Osteoblast (primary cell): ENCODE measurements around the gene SCN7A. TPM values are rescaled to one million over a fixed set of nuclear protein-coding genes. Genes with fewer than 3 reads are reported as not detected.
"Not testable (repeated sequence)": the region's sequence is repeated elsewhere in the genome, so short reads cannot be mapped to it uniquely, and the experiment has no call there.

Source experiments
- DNase-seq: peaks from one replicate; pipeline ENCODE4 v3.0.0; 2011; ENCODE audit warnings: low spot score, mixed read lengths; ENCODE audit not compliant: insufficient read length; ENCODE audit errors: missing footprints
- H2AFZ ChIP-seq: 2 replicates; pipeline ENCODE4 v1.6.0; 2011; ENCODE audit warnings: mild to moderate bottlenecking, low read length
- H3K27ac ChIP-seq: 2 replicates; pipeline ENCODE4 v1.5.1; 2011; ENCODE audit warnings: mild to moderate bottlenecking, low read depth, low read length, moderate library complexity
- H3K27me3 ChIP-seq: 2 replicates; pipeline ENCODE4 v1.6.0; 2012; ENCODE audit warnings: mild to moderate bottlenecking, control low read depth, inconsistent platforms, low read length, moderate library complexity; ENCODE audit not compliant: insufficient read depth
- H3K36me3 ChIP-seq: 2 replicates; pipeline ENCODE4 v1.5.1; 2011; ENCODE audit warnings: mild to moderate bottlenecking, low read length, control low read depth, moderate library complexity; ENCODE audit not compliant: insufficient read depth
- H3K4me1 ChIP-seq: 2 replicates; pipeline ENCODE4 v1.5.1; 2011; ENCODE audit warnings: mild to moderate bottlenecking, low read length, control low read depth, moderate library complexity; ENCODE audit not compliant: insufficient read depth
- H3K4me2 ChIP-seq: 2 replicates; pipeline ENCODE4 v1.6.0; 2011; ENCODE audit warnings: mild to moderate bottlenecking, low read length; ENCODE audit not compliant: insufficient read depth
- H3K4me3 ChIP-seq: fragments of 200-600 bp; sonication (generic); 3 replicates; pipeline ENCODE4 v1.5.1; 2012; ENCODE audit warnings: mild to moderate bottlenecking, low read length, inconsistent platforms; ENCODE audit not compliant: insufficient read depth
- H3K79me2 ChIP-seq: 2 replicates; pipeline ENCODE4 v1.6.0; 2012; ENCODE audit warnings: mild to moderate bottlenecking, low read length, control low read depth, inconsistent platforms; ENCODE audit not compliant: insufficient read depth
- H3K9me3 ChIP-seq: 2 replicates; pipeline ENCODE4 v1.5.1; 2011; ENCODE audit warnings: low read depth, low read length, control low read depth
- H4K20me1 ChIP-seq: 2 replicates; pipeline ENCODE4 v1.6.0; 2012; ENCODE audit warnings: mild to moderate bottlenecking, low read length, control low read depth; ENCODE audit not compliant: insufficient read depth
- CTCF ChIP-seq: IDR thresholded peaks from 2 replicates; pipeline ENCODE4 v1.5.1; 2011; ENCODE audit warnings: mild to moderate bottlenecking, low read depth, low read length, moderate library complexity; ENCODE audit errors: extremely low read depth
- total RNA-seq: library from RNA; depleted of rRNA; stranded (reverse); fragments of >200 nt; gene quantifications from 2 replicates; pipeline ENCODE4 v1.2.3, GENCODE V29; 2012

Gene SCN7A
- total RNA-seq, 1 donor: not detected

DNA sequence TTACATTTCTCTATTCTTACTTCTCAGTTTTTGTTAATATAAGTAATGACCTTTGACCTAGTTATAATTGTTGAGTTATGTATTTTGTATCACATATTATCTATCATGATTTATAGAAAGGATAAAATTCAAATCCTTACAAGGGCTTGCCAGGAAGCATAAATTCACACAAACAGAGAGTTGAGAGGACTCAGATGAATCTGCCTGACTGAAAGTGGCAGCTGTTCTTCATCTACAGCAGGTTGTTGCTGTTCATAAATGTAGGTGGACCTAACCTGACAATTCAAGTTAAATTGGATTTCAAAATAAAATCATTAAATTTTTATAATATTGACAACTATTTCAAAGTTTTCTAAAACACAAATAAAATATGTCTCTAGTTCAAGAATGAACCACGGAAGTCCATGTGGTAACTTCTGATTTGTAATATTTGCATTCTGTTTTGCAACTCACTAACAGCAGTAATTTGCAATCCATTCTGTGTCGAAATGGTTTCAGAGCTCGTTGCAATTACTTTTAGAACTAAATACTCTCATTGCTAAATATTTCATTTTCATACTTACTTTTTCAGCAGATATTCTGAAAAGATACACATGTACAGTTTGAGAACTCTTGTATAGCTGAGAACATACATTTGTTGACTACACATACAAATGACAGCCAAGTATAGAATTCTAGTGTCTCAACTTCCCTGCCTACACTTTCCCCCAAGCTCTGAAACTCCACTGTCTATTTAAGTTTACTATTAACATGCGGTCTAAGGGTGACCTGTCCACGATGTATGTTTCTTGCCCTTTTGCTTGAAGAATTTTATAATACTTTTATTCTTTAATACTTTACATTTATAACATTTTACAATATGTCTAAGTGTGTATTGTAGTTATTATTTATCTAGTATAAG lies 25.7 kb downstream of the SCN7A start:
- no peak overlapping the region for H2AFZ ChIP-seq
- H3K4me2 ChIP-seq: no peak overlapping the region
- H3K27me3 ChIP-seq: no peaks in the 10 kb centered on the region
- H4K20me1 ChIP-seq: no peaks in the 10 kb centered on the region
- H3K36me3 ChIP-seq: no peaks in the 10 kb centered on the region
- no peaks in the 10 kb centered on the region for H3K4me1 ChIP-seq
- no peak overlapping the region for H3K4me3 ChIP-seq
- DNase-seq: no peak
- no peaks in the 10 kb centered on the region for H3K9me3 ChIP-seq
- TF ChIP-seq CTCF: no peak
- no peaks in the 10 kb centered on the region for H3K79me2 ChIP-seq
- no peak overlapping the region for H3K27ac ChIP-seq

GRCh38 chr2:166464187-166464586 lies 29.9 kb downstream of the SCN7A start:
- H3K27me3 ChIP-seq: no peaks in the 10 kb centered on the region
- no peak overlapping the region for H3K27ac ChIP-seq
- no peak overlapping the region for H3K4me3 ChIP-seq
- no peak overlapping the region for H3K4me2 ChIP-seq
- no peaks in the 10 kb centered on the region for H4K20me1 ChIP-seq
- TF ChIP-seq CTCF: no peak
- no peaks in the 10 kb centered on the region for H3K79me2 ChIP-seq
- H3K9me3 ChIP-seq: no peaks in the 10 kb centered on the region
- H3K36me3 ChIP-seq: no peaks in the 10 kb centered on the region
- no peak overlapping the region for H2AFZ ChIP-seq
- DNase-seq: no peak
- no peaks in the 10 kb centered on the region for H3K4me1 ChIP-seq

DNA sequence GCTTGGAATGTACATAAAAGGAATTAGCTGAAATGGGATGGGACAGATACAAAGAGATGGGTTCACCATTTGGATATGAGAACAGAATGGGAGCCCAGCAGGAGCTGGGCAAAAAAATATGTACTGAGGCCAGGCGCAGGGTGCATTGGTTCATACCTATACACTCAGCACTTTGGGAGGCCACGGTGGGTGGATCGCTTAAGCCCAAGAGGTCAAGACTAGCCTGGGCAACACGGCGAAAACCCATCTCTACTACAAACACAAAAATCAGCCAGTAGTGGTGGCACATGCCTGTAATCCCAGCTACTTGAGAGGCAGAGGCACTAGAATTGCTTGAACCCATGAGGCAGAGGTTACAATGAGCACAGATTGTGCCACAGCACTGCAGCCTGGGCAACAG lies 30.4 kb downstream of the SCN7A start:
- no peak for TF ChIP-seq CTCF
- H3K4me2 ChIP-seq: no peak overlapping the region
- no peak overlapping the region for H3K27ac ChIP-seq

GRCh38 chr2:166458674-166459073 lies 35.4 kb downstream of the SCN7A start:
- no peaks in the 10 kb centered on the region for H3K9me3 ChIP-seq
- H3K27me3 ChIP-seq: no peaks in the 10 kb centered on the region
- H2AFZ ChIP-seq: no peak overlapping the region
- H3K79me2 ChIP-seq: no peaks in the 10 kb centered on the region
- H3K4me1 ChIP-seq: no peaks in the 10 kb centered on the region
- no peaks in the 10 kb centered on the region for H3K36me3 ChIP-seq
- no peak overlapping the region for H3K27ac ChIP-seq
- DNase-seq: no peak
- H3K4me2 ChIP-seq: no peak overlapping the region
- no peaks in the 10 kb centered on the region for H4K20me1 ChIP-seq
- TF ChIP-seq CTCF: no peak
- H3K4me3 ChIP-seq: no peak overlapping the region

More for the DNA sequence above, 30.4 kb downstream of the SCN7A start:
- Histone ChIP-seq H3K27me3 (no peaks in the 10 kb centered on the region), H3K4me1 (no peaks in the 10 kb centered on the region), H4K20me1 (no peaks in the 10 kb centered on the region), H2AFZ (no peak overlapping the region), H3K4me3 (no peak overlapping the region), H3K9me3 (no peaks in the 10 kb centered on the region), H3K36me3 (no peaks in the 10 kb centered on the region), H3K79me2 (no peaks in the 10 kb centered on the region)
- no peak for DNase-seq

DNA sequence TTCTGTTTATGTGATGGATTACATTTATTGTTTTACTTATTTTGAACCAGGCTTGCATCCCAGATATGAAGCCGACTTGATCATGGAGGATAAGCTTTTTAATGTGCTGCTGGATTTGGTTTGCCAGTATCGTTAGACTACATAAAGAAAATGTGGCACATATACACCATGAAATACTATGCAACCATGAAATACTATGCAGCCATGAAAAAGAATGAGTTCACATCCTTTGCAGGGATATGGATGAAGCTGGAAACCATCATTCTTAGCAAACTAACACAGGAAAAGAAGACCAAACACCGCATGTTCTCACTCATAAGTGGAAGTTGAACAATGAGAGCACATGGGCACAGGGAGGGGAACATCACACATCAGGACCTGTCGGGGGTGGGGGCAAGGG lies 38.2 kb downstream of the SCN7A start:
- not testable (repeated sequence) for H3K79me2 ChIP-seq, H3K36me3 ChIP-seq, DNase-seq, H3K27ac ChIP-seq, H3K27me3 ChIP-seq, H3K4me3 ChIP-seq, H3K9me3 ChIP-seq, H4K20me1 ChIP-seq, H3K4me2 ChIP-seq, H3K4me1 ChIP-seq, H2AFZ ChIP-seq
